Natural killer cell (primary cell): ENCODE measurements around the gene PRKCD. TPM values are rescaled to one million over a fixed set of nuclear protein-coding genes. Genes with fewer than 3 reads are reported as not detected.

Experiments used
- ATAC-seq, 3 donors: fragments of 150-1000 bp in 2 of 3; fragments of 200-7000 bp in 1 of 3; cut with Tn5 transposase; 1 replicate in 1 of 3; 2 replicates in 2 of 3; pipeline ENCODE4 v1.10.0; 2021; ENCODE audit warnings: mild to moderate bottlenecking in 2 of 3, moderate library complexity in 2 of 3
- DNase-seq, 2 donors: peaks; one replicate each; pipeline versions ENCODE4 v3.0.0 to v3.0.0-alpha.2; 2013 to 2021; ENCODE audit warnings: mixed read lengths in 1 of 2
- H3K27ac ChIP-seq: one replicate; pipeline ENCODE4 v1.5.1; 2013; ENCODE audit warnings: mild to moderate bottlenecking, low read length
- H3K27me3 ChIP-seq: one replicate; pipeline ENCODE4 v1.6.1; 2013; ENCODE audit warnings: low read length; ENCODE audit not compliant: control insufficient read depth, insufficient read depth
- H3K36me3 ChIP-seq: one replicate; pipeline ENCODE4 v1.6.1; 2013; ENCODE audit warnings: low read length; ENCODE audit not compliant: control insufficient read depth, insufficient read depth
- H3K4me1 ChIP-seq: one replicate; pipeline ENCODE4 v1.6.1; 2013; ENCODE audit warnings: low read length; ENCODE audit not compliant: control insufficient read depth, insufficient read depth
- H3K4me3 ChIP-seq: one replicate; pipeline ENCODE4 v1.5.1; 2013; ENCODE audit warnings: low read length
- H3K9me3 ChIP-seq: one replicate; pipeline ENCODE4 v1.6.1; 2013; ENCODE audit warnings: low read length; ENCODE audit not compliant: control insufficient read depth, insufficient read depth
- H3K27ac Mint-ChIP-seq, 2 donors: one replicate each; pipeline ENCODE4 v1.8.0; 2022; ENCODE audit warnings: mild to moderate bottlenecking in 2 of 2, mixed read lengths in 2 of 2, moderate library complexity in 1 of 2
- H3K27me3 Mint-ChIP-seq, 2 donors: one replicate each; pipeline ENCODE4 v1.8.0; 2022; ENCODE audit warnings: low read depth in 2 of 2, mixed read lengths in 2 of 2
- H3K36me3 Mint-ChIP-seq: one replicate; pipeline ENCODE4 v1.8.0; 2022; ENCODE audit warnings: mixed read lengths
- H3K4me1 Mint-ChIP-seq, 2 donors: one replicate each; pipeline ENCODE4 v1.8.0; 2022; ENCODE audit warnings: mixed read lengths in 2 of 2
- H3K4me3 Mint-ChIP-seq: one replicate; pipeline ENCODE4 v1.8.0; 2022; ENCODE audit warnings: mild to moderate bottlenecking, moderate library complexity, mixed read lengths
- H3K9me3 Mint-ChIP-seq, 2 donors: one replicate each; pipeline ENCODE4 v1.8.0; 2022; ENCODE audit warnings: mixed read lengths in 2 of 2
- WGBS: methylation state at CpG from one replicate; pipeline ENCODE4 v1.1.7; 2013; ENCODE audit warnings: missing lambda C conversion rate; ENCODE audit not compliant: insufficient coverage; 5-methylcytosine and 5-hydroxymethylcytosine counted together
- intact Hi-C: fragments of 100-400 bp; cut with micrococcal nuclease; formaldehyde crosslinking; loops from one replicate; pipeline ENCODE4 v1.14.2; 2022
- total RNA-seq, 4 donors: library from RNA; stranded (reverse); fragments of 120-200 nt in 1 of 4; gene quantifications; one replicate each; pipeline versions ENCODE4 v1.2.3 to v1.2.4, GENCODE V29; 2013 to 2022
- TF ChIP-seq, protein P1 (sequence below): fragments of 200-600 bp; IDR thresholded peaks from one replicate; pipeline ENCODE4 v1.8.0; 2022; ENCODE audit warnings: antibody characterized with exemption

The PRKCD gene
- total RNA-seq, 3 donors from 2014 or later (not counting 1 experiment from before 2014, with no cell fraction given): 31.7 to 60.0 (median 36.3) TPM

GRCh38 chr3:53181528-53181927 lies 20.5 kb downstream of the PRKCD start:
- H3K27ac ChIP-seq: no peak overlapping the region
- H3K4me3 ChIP-seq: no peak overlapping the region
- Mint-ChIP-seq H3K9me3 (no peaks in the 10 kb centered on the region), H3K27me3 (no peaks in the 10 kb centered on the region), H3K27ac (no peak overlapping the region), H3K4me1 (no peaks in the 10 kb centered on the region), H3K36me3 (no peaks in the 10 kb centered on the region), H3K4me3 (no peak overlapping the region)
- peaks cover 32% of the 10 kb centered on the region for H3K4me1 ChIP-seq
- H3K27me3 ChIP-seq: no peaks in the 10 kb centered on the region
- WGBS: 93% methylated on average over 11 of the region's 11 CpGs
- TF ChIP-seq, protein P1, sequence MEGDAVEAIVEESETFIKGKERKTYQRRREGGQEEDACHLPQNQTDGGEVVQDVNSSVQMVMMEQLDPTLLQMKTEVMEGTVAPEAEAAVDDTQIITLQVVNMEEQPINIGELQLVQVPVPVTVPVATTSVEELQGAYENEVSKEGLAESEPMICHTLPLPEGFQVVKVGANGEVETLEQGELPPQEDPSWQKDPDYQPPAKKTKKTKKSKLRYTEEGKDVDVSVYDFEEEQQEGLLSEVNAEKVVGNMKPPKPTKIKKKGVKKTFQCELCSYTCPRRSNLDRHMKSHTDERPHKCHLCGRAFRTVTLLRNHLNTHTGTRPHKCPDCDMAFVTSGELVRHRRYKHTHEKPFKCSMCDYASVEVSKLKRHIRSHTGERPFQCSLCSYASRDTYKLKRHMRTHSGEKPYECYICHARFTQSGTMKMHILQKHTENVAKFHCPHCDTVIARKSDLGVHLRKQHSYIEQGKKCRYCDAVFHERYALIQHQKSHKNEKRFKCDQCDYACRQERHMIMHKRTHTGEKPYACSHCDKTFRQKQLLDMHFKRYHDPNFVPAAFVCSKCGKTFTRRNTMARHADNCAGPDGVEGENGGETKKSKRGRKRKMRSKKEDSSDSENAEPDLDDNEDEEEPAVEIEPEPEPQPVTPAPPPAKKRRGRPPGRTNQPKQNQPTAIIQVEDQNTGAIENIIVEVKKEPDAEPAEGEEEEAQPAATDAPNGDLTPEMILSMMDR: no peak
- H3K36me3 ChIP-seq: peaks cover 69% of the 10 kb centered on the region
- H3K9me3 ChIP-seq: no peaks in the 10 kb centered on the region
- ATAC-seq (no peak), DNase-seq (no peak)
- intact Hi-C loops: no loop called here

- Mint-ChIP-seq H3K9me3 (no peaks in the 10 kb centered on the region), H3K36me3 (no peaks in the 10 kb centered on the region), H3K27me3 (no peaks in the 10 kb centered on the region), H3K4me1 (no peaks in the 10 kb centered on the region), H3K4me3 (no peak overlapping the region), H3K27ac (no peak overlapping the region)
- DNase-seq: no peak
- TF ChIP-seq, protein P1: no peak
- Histone ChIP-seq H3K27ac (no peak overlapping the region), H3K4me3 (no peak overlapping the region), H3K27me3 (no peaks in the 10 kb centered on the region), H3K4me1 (peaks cover 32% of the 10 kb centered on the region), H3K36me3 (peaks cover 81% of the 10 kb centered on the region), H3K9me3 (no peaks in the 10 kb centered on the region)
- WGBS: 95% methylated on average over 19 of the region's 20 CpGs
- no peak for ATAC-seq
- intact Hi-C loops: no loop called here
Observed at GRCh38 chr3:53182764-53183355, 21.9 kb downstream of the PRKCD start.

- Mint-ChIP-seq H3K36me3 (no peaks in the 10 kb centered on the region), H3K9me3 (no peaks in the 10 kb centered on the region), H3K4me1 (no peaks in the 10 kb centered on the region), H3K4me3 (no peak overlapping the region), H3K27me3 (no peaks in the 10 kb centered on the region), H3K27ac (no peak overlapping the region)
- H3K27ac ChIP-seq: no peak overlapping the region
- H3K36me3 ChIP-seq: peaks cover 86% of the 10 kb centered on the region
- WGBS: 96% methylated on average over 9 of the region's 9 CpGs
- DNase-seq (no peak), ATAC-seq (no peak)
- intact Hi-C loops: no loop called here
- H3K4me3 ChIP-seq: no peak overlapping the region
- H3K9me3 ChIP-seq: no peaks in the 10 kb centered on the region
- peaks cover 32% of the 10 kb centered on the region for H3K4me1 ChIP-seq
- H3K27me3 ChIP-seq: no peaks in the 10 kb centered on the region
- TF ChIP-seq, protein P1: no peak
Observed at GRCh38 chr3:53183514-53183913, 22.5 kb downstream of the PRKCD start.

DNA sequence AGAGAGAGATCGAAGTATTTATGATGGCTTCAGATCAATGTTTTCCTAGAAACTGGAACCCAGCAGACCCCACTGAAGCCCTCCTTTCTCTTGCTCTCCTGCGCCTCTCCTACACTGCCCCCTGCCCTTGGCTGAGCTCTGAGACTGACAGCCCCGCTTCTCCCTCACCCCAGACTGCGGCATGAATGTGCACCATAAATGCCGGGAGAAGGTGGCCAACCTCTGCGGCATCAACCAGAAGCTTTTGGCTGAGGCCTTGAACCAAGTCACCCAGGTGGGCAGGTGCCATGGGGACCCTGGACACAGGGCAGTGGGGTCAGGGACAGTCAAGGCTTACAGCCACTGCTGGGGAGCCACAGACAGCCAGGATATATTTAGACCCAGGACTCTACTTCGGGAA lies 23.7 kb downstream of the PRKCD start:
- no peaks in the 10 kb centered on the region for H3K27me3 Mint-ChIP-seq
- DNase-seq (no peak), ATAC-seq (no peak)
- no peaks in the 10 kb centered on the region for H3K9me3 ChIP-seq
- WGBS: 95% methylated on average over 6 of the region's 7 CpGs
- H3K4me3 ChIP-seq: no peak overlapping the region
- peaks cover under 1% of the 10 kb centered on the region for H3K36me3 Mint-ChIP-seq
- H3K4me3 Mint-ChIP-seq: no peak overlapping the region
- H3K27me3 ChIP-seq: no peaks in the 10 kb centered on the region
- H3K36me3 ChIP-seq: peaks cover 86% of the 10 kb centered on the region
- TF ChIP-seq, protein P1: no peak
- H3K4me1 ChIP-seq: peaks cover 21% of the 10 kb centered on the region
- H3K27ac Mint-ChIP-seq: no peak overlapping the region
- intact Hi-C loops: no loop called here
- H3K4me1 Mint-ChIP-seq: no peaks in the 10 kb centered on the region
- H3K9me3 Mint-ChIP-seq: no peaks in the 10 kb centered on the region
- no peak overlapping the region for H3K27ac ChIP-seq
